ENCODE measurements around the gene LRCH2. TPM values are rescaled to one million over a fixed set of nuclear protein-coding genes. Genes with fewer than 3 reads are reported as not detected.
A peak's percentile ranks its signal among the peaks of the same experiment; 100 is the strongest.

Gene LRCH2, protein sequence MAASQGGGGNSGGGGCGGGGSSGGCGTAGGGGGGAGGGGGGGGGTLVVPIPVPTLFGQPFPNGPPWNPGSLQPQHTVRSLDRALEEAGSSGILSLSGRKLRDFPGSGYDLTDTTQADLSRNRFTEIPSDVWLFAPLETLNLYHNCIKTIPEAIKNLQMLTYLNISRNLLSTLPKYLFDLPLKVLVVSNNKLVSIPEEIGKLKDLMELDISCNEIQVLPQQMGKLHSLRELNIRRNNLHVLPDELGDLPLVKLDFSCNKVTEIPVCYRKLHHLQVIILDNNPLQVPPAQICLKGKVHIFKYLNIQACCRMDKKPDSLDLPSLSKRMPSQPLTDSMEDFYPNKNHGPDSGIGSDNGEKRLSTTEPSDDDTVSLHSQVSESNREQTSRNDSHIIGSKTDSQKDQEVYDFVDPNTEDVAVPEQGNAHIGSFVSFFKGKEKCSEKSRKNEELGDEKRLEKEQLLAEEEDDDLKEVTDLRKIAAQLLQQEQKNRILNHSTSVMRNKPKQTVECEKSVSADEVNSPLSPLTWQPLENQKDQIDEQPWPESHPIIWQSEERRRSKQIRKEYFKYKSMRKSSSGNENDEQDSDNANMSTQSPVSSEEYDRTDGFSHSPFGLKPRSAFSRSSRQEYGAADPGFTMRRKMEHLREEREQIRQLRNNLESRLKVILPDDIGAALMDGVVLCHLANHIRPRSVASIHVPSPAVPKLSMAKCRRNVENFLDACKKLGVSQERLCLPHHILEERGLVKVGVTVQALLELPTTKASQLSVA
- under 1 TPM; 0.07 to 0.23 (median 0.12) TPM for total RNA-seq
- long read RNA-seq = 0 reads

DNA sequence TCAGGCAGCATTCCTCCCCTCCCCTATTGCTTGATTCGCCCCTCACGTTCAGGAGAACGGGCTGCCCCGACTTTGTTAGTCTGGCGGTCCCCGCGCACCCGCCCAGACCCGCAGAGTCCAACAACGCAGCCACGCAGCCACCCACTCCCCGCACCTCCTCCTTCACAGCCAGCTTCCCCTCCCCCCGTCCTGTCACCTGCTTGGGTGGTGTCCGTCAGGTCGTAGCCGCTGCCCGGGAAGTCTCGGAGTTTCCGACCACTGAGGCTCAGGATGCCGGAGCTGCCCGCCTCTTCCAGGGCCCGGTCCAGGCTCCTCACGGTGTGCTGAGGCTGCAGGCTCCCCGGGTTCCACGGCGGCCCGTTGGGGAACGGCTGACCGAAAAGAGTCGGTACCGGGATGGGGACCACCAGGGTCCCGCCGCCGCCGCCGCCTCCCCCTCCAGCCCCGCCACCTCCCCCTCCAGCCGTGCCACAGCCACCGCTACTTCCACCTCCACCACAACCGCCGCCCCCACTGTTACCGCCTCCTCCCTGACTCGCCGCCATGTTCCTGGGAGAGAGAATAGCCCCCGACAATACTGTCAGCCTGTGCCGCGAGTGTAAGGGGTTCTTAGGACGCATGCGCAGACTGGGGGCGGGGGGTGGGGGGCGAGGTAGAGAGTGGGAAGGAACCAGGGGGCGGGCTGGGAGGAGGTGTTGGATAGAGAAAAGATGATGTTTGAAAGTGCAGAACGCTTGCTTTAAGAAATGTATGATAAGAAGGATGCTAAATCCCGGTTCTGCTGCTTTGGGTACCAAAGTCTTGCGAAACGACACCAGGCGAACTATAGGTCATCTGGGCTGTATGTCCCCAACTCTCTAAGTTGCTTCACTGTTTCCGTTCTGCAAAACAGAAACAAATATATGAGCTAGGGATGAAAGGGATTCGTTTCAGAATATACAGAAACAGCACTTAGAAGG is at the start of gene LRCH2:
Gene LRCH2 (minus strand): TSS at position 600 of the 959 bp plus-strand sequence. CDS start 55 bp downstream, at position 545.
- H3K27me3 ChIP-seq = no peaks in the 10 kb centered on the region
- 18% methylated on average over 39 of the region's 59 CpGs for WGBS (ENCODE audit: insufficient coverage, low coverage, low lambda C conversion rate, missing lambda C conversion rate)
- no peaks in the 10 kb centered on the region for H3K36me3 ChIP-seq
- no peak within 1 kb of the TSS for H3K27ac ChIP-seq
- intact Hi-C loops (cut with DNase I) = no loop called here
- no peaks in the 10 kb centered on the region for H3K9me3 ChIP-seq
- ATAC-seq (peak in 1 of 4 donors; percentile 35), DNase-seq (peak in 2 of 3 donors; percentile 18 to 51)
- TF ChIP-seq, protein P1, sequence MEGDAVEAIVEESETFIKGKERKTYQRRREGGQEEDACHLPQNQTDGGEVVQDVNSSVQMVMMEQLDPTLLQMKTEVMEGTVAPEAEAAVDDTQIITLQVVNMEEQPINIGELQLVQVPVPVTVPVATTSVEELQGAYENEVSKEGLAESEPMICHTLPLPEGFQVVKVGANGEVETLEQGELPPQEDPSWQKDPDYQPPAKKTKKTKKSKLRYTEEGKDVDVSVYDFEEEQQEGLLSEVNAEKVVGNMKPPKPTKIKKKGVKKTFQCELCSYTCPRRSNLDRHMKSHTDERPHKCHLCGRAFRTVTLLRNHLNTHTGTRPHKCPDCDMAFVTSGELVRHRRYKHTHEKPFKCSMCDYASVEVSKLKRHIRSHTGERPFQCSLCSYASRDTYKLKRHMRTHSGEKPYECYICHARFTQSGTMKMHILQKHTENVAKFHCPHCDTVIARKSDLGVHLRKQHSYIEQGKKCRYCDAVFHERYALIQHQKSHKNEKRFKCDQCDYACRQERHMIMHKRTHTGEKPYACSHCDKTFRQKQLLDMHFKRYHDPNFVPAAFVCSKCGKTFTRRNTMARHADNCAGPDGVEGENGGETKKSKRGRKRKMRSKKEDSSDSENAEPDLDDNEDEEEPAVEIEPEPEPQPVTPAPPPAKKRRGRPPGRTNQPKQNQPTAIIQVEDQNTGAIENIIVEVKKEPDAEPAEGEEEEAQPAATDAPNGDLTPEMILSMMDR (IDR thresholded peaks at IDR 0.05) = no peak
- no peak for TF ChIP-seq POLR2A (IDR thresholded peaks at IDR 0.05)
- no peaks in the 10 kb centered on the region for H3K4me1 ChIP-seq
- peak within 1 kb of the TSS in 2 of 3 donors; percentile 3 to 9 for H3K4me3 ChIP-seq

DNA sequence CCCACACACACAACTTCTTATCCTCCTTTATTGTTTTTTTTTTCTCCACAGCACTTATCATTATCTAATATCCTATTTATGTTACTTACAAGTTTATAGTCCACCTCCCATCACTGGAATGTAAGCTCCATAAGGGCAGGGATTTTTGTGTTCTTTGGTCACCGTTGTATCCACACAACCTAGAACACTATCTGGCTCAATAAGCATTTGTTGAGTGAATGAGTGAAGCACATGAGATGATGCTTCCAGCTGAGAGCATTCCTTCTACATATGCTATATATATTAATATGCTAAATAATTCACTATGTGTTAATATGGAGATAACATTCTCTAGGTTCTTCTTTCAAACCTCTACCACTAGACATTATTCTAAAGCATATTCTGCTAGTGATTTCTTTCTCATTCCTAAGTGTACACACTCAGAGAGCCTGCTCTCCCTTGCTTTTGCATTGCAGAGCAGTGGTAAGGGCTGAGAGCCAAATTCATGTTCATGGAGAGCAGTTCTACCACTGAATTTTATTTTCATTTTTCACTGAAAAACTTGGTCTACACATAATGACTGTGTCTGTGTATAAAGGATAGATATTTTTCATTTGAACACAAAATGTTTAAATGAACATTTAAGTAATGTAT is 35.3 kb upstream of the LRCH2 start:
- WGBS (ENCODE audit: insufficient coverage, low coverage, low lambda C conversion rate, missing lambda C conversion rate) = 67% methylated on average over 1 of the region's 1 CpG
- Histone ChIP-seq H3K27me3 (no peaks in the 10 kb centered on the region), H3K4me3 (no peak overlapping the region), H3K4me1 (no peaks in the 10 kb centered on the region), H3K36me3 (no peaks in the 10 kb centered on the region), H3K9me3 (no peaks in the 10 kb centered on the region), H3K27ac (no peak overlapping the region)
- TF ChIP-seq POLR2A (IDR thresholded peaks at IDR 0.05) = no peak
- TF ChIP-seq, protein P1 (IDR thresholded peaks at IDR 0.05) = no peak
- ATAC-seq (no peak), DNase-seq (no peak)
- intact Hi-C loops (cut with DNase I) = no loop called here

DNA sequence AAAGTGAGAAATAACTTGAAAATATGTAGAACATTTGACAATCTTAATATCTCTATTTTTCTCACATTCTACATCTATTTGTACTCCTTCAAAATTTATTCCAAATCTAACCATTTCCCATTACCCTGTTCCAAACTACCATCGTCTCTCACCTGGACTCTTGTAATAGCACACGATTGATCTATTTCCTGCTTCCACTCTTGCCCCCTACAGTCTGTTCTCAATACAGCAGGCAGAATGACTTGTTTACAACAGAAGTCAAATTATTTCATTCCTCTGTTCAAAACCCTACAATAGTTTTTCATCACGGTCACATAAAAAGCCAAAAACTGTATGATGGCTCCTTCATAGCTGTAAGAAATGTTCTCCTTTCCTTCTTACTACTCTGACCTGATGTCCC is 34.5 kb upstream of the LRCH2 start:
- ATAC-seq = peak in 2 of 4 donors; percentile 41
- 7% methylated on average over 3 of the region's 3 CpGs for WGBS (ENCODE audit: insufficient coverage, low coverage, low lambda C conversion rate, missing lambda C conversion rate)

More for the DNA sequence above, 34.5 kb upstream of the LRCH2 start:
- Histone ChIP-seq H3K27ac (no peak overlapping the region), H3K36me3 (no peaks in the 10 kb centered on the region), H3K27me3 (no peaks in the 10 kb centered on the region), H3K4me1 (no peaks in the 10 kb centered on the region), H3K9me3 (no peaks in the 10 kb centered on the region), H3K4me3 (no peak overlapping the region)
- TF ChIP-seq POLR2A (IDR thresholded peaks at IDR 0.05) = no peak
- TF ChIP-seq, protein P1 (IDR thresholded peaks at IDR 0.05) = peak; percentile 24 to 31 (median 24)
- no peak for DNase-seq
- intact Hi-C loops (cut with DNase I) = no loop called here
